Activated CD4-positive, alpha-beta memory T cell treated with anti-CD3 and anti-CD28 coated beads, Interleukin-2, amount 10 ng/mL, durations not matched to agents 7 days and 5 days (primary cell): ENCODE measurements around the gene TXNRD1. TPM values are rescaled to one million over a fixed set of nuclear protein-coding genes. Genes with fewer than 3 reads are reported as not detected.

ENCODE experiments used
- CTCF ChIA-PET: fragments of 350-600 bp; sonication (Branson Sonifier 250); formaldehyde crosslinking; loops from one replicate; lab custom pipeline; 2021; ENCODE audit warnings: antibody characterized with exemption, inconsistent platforms; lab: Charles Lee
- POLR2A ChIA-PET: fragments of 350-600 bp; sonication (Branson Sonifier 250); formaldehyde crosslinking; loops from one replicate; lab custom pipeline; 2021; ENCODE audit warnings: antibody characterized with exemption; lab: Charles Lee
- DNase-seq: peaks from one replicate; pipeline ENCODE4 v3.0.0-alpha.2; 2020
- H3K27ac Mint-ChIP-seq: one replicate; pipeline ENCODE4 v1.8.0; 2021; ENCODE audit warnings: mild to moderate bottlenecking, mixed read lengths
- H3K27me3 Mint-ChIP-seq: one replicate; pipeline ENCODE4 v1.8.0; 2021; ENCODE audit warnings: mixed read lengths
- H3K36me3 Mint-ChIP-seq: one replicate; pipeline ENCODE4 v1.8.0; 2021; ENCODE audit warnings: low read depth, mixed read lengths
- H3K4me1 Mint-ChIP-seq: one replicate; pipeline ENCODE4 v1.8.0; 2021; ENCODE audit warnings: mixed read lengths
- H3K4me3 Mint-ChIP-seq: one replicate; pipeline ENCODE4 v1.8.0; 2021; ENCODE audit warnings: mild to moderate bottlenecking, mixed read lengths
- H3K9me3 Mint-ChIP-seq: one replicate; pipeline ENCODE4 v1.8.0; 2021; ENCODE audit warnings: mixed read lengths
- total RNA-seq, 2 experiments: library from RNA; stranded (reverse); gene quantifications; one replicate each; pipeline ENCODE4 v1.2.3, GENCODE V29; 2021

TXNRD1 gene
- total RNA-seq, 2 experiments from 2014 or later: 108 to 112 TPM

- Mint-ChIP-seq H3K27me3 (no peaks in the 10 kb centered on the region), H3K4me3 (no peak overlapping the region), H3K27ac (no peak overlapping the region), H3K4me1 (peaks cover 2% of the 10 kb centered on the region), H3K36me3 (peaks cover 11% of the 10 kb centered on the region), H3K9me3 (no peaks in the 10 kb centered on the region)
- DNase-seq: no peak
- POLR2A ChIA-PET: no interaction called here
- CTCF ChIA-PET: no interaction called here
These were observed 139.4 kb downstream of the TXNRD1 start for GRCh38 chr12:104354868-104355570.

GRCh38 chr12:104355630-104356029 is 140.1 kb downstream of the TXNRD1 start:
- Mint-ChIP-seq H3K4me1 (peaks cover 2% of the 10 kb centered on the region), H3K27ac (no peak overlapping the region), H3K4me3 (no peak overlapping the region), H3K36me3 (peaks cover 11% of the 10 kb centered on the region), H3K9me3 (no peaks in the 10 kb centered on the region), H3K27me3 (no peaks in the 10 kb centered on the region)
- POLR2A ChIA-PET: no interaction called here
- DNase-seq: no peak
- CTCF ChIA-PET: no interaction called here

GRCh38 chr12:104356231-104357115 is 140.9 kb downstream of the TXNRD1 start:
- no peaks in the 10 kb centered on the region for H3K27me3 Mint-ChIP-seq
- CTCF ChIA-PET: no interaction called here
- peaks cover 2% of the 10 kb centered on the region for H3K4me1 Mint-ChIP-seq
- peaks cover 5% of the 10 kb centered on the region for H3K36me3 Mint-ChIP-seq
- H3K27ac Mint-ChIP-seq: no peak overlapping the region
- DNase-seq: no peak
- no peaks in the 10 kb centered on the region for H3K9me3 Mint-ChIP-seq
- POLR2A ChIA-PET: no interaction called here
- H3K4me3 Mint-ChIP-seq: no peak overlapping the region

GRCh38 chr12:104357421-104357952 is 141.9 kb downstream of the TXNRD1 start:
- ChIA-PET POLR2A (interaction anchor here (1.0 kb wide), 1 partner anchor 69 kb away, joined by 5 read pairs; no protein-coding TSS in a partner anchor), CTCF (interaction anchor here (1.0 to 4.4 kb wide), 5 partner anchors 10 to 156 kb away, joined by 4 to 40 read pairs (median 6); no protein-coding TSS in a partner anchor)
- Mint-ChIP-seq H3K4me3 (no peak overlapping the region), H3K27ac (no peak overlapping the region), H3K36me3 (peaks cover 5% of the 10 kb centered on the region), H3K4me1 (peaks cover 2% of the 10 kb centered on the region), H3K9me3 (no peaks in the 10 kb centered on the region), H3K27me3 (no peaks in the 10 kb centered on the region)
- no peak for DNase-seq

- H3K4me3 Mint-ChIP-seq: no peak overlapping the region
- H3K4me1 Mint-ChIP-seq: peaks cover 2% of the 10 kb centered on the region
- ChIA-PET POLR2A (interaction anchor here (1.0 kb wide), 1 partner anchor 70 kb away, joined by 5 read pairs; no protein-coding TSS in a partner anchor), CTCF (interaction anchor here (0.8 to 4.4 kb wide), 14 partner anchors 9 to 696 kb away, joined by 3 to 40 read pairs (median 4); partner anchors contain the start of gene TXNRD1)
- no peaks in the 10 kb centered on the region for H3K9me3 Mint-ChIP-seq
- peak; percentile 78 for DNase-seq
- H3K36me3 Mint-ChIP-seq: no peaks in the 10 kb centered on the region
- no peaks in the 10 kb centered on the region for H3K27me3 Mint-ChIP-seq
- H3K27ac Mint-ChIP-seq: no peak overlapping the region
These were observed 142.9 kb downstream of the TXNRD1 start for GRCh38 chr12:104358353-104359003.

GRCh38 chr12:104359216-104359615 is 143.6 kb downstream of the TXNRD1 start:
- no peak overlapping the region for H3K27ac Mint-ChIP-seq
- H3K27me3 Mint-ChIP-seq: no peaks in the 10 kb centered on the region
- ChIA-PET CTCF (interaction anchor here (0.8 to 4.4 kb wide), 10 partner anchors 8 to 695 kb away, joined by 3 to 40 read pairs (median 3); partner anchors contain the start of gene TXNRD1), POLR2A (no interaction called here)
- H3K4me3 Mint-ChIP-seq: no peak overlapping the region
- H3K9me3 Mint-ChIP-seq: no peaks in the 10 kb centered on the region
- DNase-seq: no peak
- no peaks in the 10 kb centered on the region for H3K36me3 Mint-ChIP-seq
- peaks cover 2% of the 10 kb centered on the region for H3K4me1 Mint-ChIP-seq

- Mint-ChIP-seq H3K4me3 (no peak overlapping the region), H3K9me3 (no peaks in the 10 kb centered on the region), H3K27ac (no peak overlapping the region), H3K36me3 (no peaks in the 10 kb centered on the region), H3K27me3 (no peaks in the 10 kb centered on the region), H3K4me1 (peaks cover 2% of the 10 kb centered on the region)
- ChIA-PET CTCF (interaction anchor here (0.6 to 4.4 kb wide), 3 partner anchors 8 to 159 kb away, joined by 3 to 40 read pairs (median 4); no protein-coding TSS in a partner anchor), POLR2A (no interaction called here)
- no peak for DNase-seq
These were observed 144.6 kb downstream of the TXNRD1 start for GRCh38 chr12:104360157-104360556.

GRCh38 chr12:104360983-104361707 is 145.6 kb downstream of the TXNRD1 start:
- Mint-ChIP-seq H3K9me3 (no peaks in the 10 kb centered on the region), H3K27ac (no peak overlapping the region), H3K4me3 (no peak overlapping the region), H3K36me3 (no peaks in the 10 kb centered on the region), H3K4me1 (peaks cover 2% of the 10 kb centered on the region), H3K27me3 (no peaks in the 10 kb centered on the region)
- ChIA-PET CTCF (interaction anchor here (1.2 to 4.4 kb wide), 2 partner anchors 9 to 160 kb away, joined by 4 to 40 read pairs; no protein-coding TSS in a partner anchor), POLR2A (no interaction called here)
- DNase-seq: no peak

GRCh38 chr12:104365921-104366410 is 150.4 kb downstream of the TXNRD1 start:
- peaks cover 12% of the 10 kb centered on the region for H3K9me3 Mint-ChIP-seq
- no peaks in the 10 kb centered on the region for H3K27me3 Mint-ChIP-seq
- POLR2A ChIA-PET: no interaction called here
- H3K4me3 Mint-ChIP-seq: no peak overlapping the region
- H3K27ac Mint-ChIP-seq: no peak overlapping the region
- peaks cover 2% of the 10 kb centered on the region for H3K36me3 Mint-ChIP-seq
- CTCF ChIA-PET: interaction anchor here (0.7 to 1.0 kb wide), 2 partner anchors 16 to 150 kb away, joined by 3 read pairs; partner anchors contain the start of gene TXNRD1
- DNase-seq: no peak
- H3K4me1 Mint-ChIP-seq: peaks cover 1% of the 10 kb centered on the region

GRCh38 chr12:104369708-104370107 is 154.1 kb downstream of the TXNRD1 start:
- Mint-ChIP-seq H3K27ac (no peak overlapping the region), H3K9me3 (peaks cover 12% of the 10 kb centered on the region), H3K27me3 (no peaks in the 10 kb centered on the region), H3K36me3 (peaks cover 2% of the 10 kb centered on the region), H3K4me3 (no peak overlapping the region), H3K4me1 (peaks cover 17% of the 10 kb centered on the region)
- CTCF ChIA-PET: interaction anchor here (1.7 kb wide), 1 partner anchor 12 kb away, joined by 9 read pairs; no protein-coding TSS in a partner anchor
- DNase-seq: no peak
- POLR2A ChIA-PET: no interaction called here

- no peak overlapping the region for H3K4me3 Mint-ChIP-seq
- no peak overlapping the region for H3K27ac Mint-ChIP-seq
- peaks cover 12% of the 10 kb centered on the region for H3K9me3 Mint-ChIP-seq
- H3K4me1 Mint-ChIP-seq: peaks cover 17% of the 10 kb centered on the region
- H3K36me3 Mint-ChIP-seq: peaks cover 2% of the 10 kb centered on the region
- POLR2A ChIA-PET: no interaction called here
- no peak for DNase-seq
- H3K27me3 Mint-ChIP-seq: no peaks in the 10 kb centered on the region
- CTCF ChIA-PET: no interaction called here
These were observed 155.7 kb downstream of the TXNRD1 start for GRCh38 chr12:104371043-104371870.
